Upper lobe of left lung (tissue), 6 donors: ENCODE measurements around the gene KSR2. TPM values are rescaled to one million over a fixed set of nuclear protein-coding genes. Genes with fewer than 3 reads are reported as not detected.

Source experiments
- ATAC-seq, 2 donors: fragments of 200-7000 bp; cut with Tn5 transposase; one replicate each; pipeline ENCODE4 v1.9.1; 2022; ENCODE audit warnings: mild to moderate bottlenecking in 2 of 2, moderate library complexity in 2 of 2; ENCODE audit not compliant: low FRiP score in 2 of 2
- DNase-seq, 2 donors: peaks; one replicate each; pipeline ENCODE4 v3.0.0-alpha.2; 2019 to 2020
- H3K27ac ChIP-seq, 4 donors: fragments of 200-600 bp; sonication (generic); one replicate each; pipeline ENCODE4 v1.5.1; 2016 to 2019
- H3K27me3 ChIP-seq, 4 donors: fragments of 200-600 bp; sonication (generic); one replicate each; pipeline ENCODE4 v1.5.1; 2017 to 2019
- H3K36me3 ChIP-seq, 4 donors: fragments of 200-600 bp; sonication (generic); one replicate each; pipeline ENCODE4 v1.5.1; 2016 to 2019
- H3K4me1 ChIP-seq, 4 donors: fragments of 200-600 bp; sonication (generic); one replicate each; pipeline ENCODE4 v1.5.1; 2018 to 2019
- H3K4me3 ChIP-seq, 4 donors: fragments of 200-600 bp; sonication (generic); one replicate each; pipeline ENCODE4 v1.5.1; 2017 to 2019; ENCODE audit warnings: mild to moderate bottlenecking in 2 of 4, moderate library complexity in 1 of 4
- H3K9me3 ChIP-seq, 4 donors: fragments of 200-600 bp; sonication (generic); one replicate each; pipeline ENCODE4 v1.5.1; 2018 to 2019
- EP300 ChIP-seq, 4 donors: sonication (generic); formaldehyde crosslinking; IDR thresholded peaks; one replicate each; pipeline ENCODE4 v1.5.1; 2017; ENCODE audit warnings: antibody characterized with exemption in 4 of 4, control low read depth in 2 of 4
- POLR2A ChIP-seq, 4 donors: fragments of 450-650 bp; IDR thresholded peaks; one replicate each; pipeline ENCODE4 v1.5.1; 2016 to 2017; ENCODE audit warnings: antibody characterized with exemption in 4 of 4, mild to moderate bottlenecking in 2 of 4
- POLR2AphosphoS5 ChIP-seq, 2 donors: sonication (generic); formaldehyde crosslinking; IDR thresholded peaks; one replicate each; pipeline ENCODE4 v1.5.1; 2017; ENCODE audit warnings: antibody characterized with exemption in 2 of 2
- WGBS, 2 donors: methylation state at CpG; one replicate each; pipeline ENCODE4 v1.1.5; 2017 to 2018; 5-methylcytosine and 5-hydroxymethylcytosine counted together
- total RNA-seq, 6 donors: library from RNA; depleted of rRNA in 4 of 6; stranded (reverse); fragments of >200 nt in 4 of 6; gene quantifications; one replicate each; pipeline versions ENCODE4 v1.1.0 to v1.2.1, GENCODE V29; 2016 to 2021
- TF ChIP-seq, protein P1 (sequence below), 6 experiments: fragments of 450-650 bp in 4 of 6; fragments of 200-600 bp in 2 of 6; sonication (generic) in 2 of 6; IDR thresholded peaks; one replicate each; pipeline ENCODE4 v1.5.1; 2016 to 2019; ENCODE audit warnings: antibody characterized with exemption in 6 of 6
- donor health status: DM: no; HTN: no; CAD: no; lungs with moderate emphysema.
- donor health status: DM: no; HTN: yes; CAD: no; lungs with severe emphysema.

KSR2 gene
- total RNA-seq, 6 donors from 2014 or later = 0.30 to 3.2 (median 0.85) TPM

DNA sequence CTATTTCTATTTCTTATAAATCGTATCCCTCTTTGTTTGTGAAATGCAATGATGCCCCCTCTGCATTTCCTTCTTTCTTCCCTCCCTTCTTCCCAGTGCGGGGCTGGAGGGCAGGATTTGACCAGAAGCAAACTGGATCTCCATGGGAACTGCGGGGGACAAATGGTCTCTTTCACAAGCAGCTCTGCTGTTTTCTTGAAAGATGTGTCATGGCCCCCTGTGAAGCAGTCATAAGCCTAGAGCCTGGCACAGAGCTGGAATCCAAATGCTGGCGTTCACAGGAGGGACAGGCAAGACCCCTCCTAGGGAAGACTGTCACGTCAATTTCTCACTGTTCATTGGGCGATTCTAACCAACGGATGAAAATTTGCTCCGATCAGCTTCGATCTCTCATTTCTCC lies 403.9 kb downstream of the KSR2 start:
- TF ChIP-seq, protein P1, sequence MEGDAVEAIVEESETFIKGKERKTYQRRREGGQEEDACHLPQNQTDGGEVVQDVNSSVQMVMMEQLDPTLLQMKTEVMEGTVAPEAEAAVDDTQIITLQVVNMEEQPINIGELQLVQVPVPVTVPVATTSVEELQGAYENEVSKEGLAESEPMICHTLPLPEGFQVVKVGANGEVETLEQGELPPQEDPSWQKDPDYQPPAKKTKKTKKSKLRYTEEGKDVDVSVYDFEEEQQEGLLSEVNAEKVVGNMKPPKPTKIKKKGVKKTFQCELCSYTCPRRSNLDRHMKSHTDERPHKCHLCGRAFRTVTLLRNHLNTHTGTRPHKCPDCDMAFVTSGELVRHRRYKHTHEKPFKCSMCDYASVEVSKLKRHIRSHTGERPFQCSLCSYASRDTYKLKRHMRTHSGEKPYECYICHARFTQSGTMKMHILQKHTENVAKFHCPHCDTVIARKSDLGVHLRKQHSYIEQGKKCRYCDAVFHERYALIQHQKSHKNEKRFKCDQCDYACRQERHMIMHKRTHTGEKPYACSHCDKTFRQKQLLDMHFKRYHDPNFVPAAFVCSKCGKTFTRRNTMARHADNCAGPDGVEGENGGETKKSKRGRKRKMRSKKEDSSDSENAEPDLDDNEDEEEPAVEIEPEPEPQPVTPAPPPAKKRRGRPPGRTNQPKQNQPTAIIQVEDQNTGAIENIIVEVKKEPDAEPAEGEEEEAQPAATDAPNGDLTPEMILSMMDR (IDR thresholded peaks at IDR 0.05) = no peak
- TF ChIP-seq POLR2A (IDR thresholded peaks at IDR 0.05) (no peak), POLR2AphosphoS5 (IDR thresholded peaks at IDR 0.05) (no peak), EP300 (IDR thresholded peaks at IDR 0.05) (no peak)

DNA sequence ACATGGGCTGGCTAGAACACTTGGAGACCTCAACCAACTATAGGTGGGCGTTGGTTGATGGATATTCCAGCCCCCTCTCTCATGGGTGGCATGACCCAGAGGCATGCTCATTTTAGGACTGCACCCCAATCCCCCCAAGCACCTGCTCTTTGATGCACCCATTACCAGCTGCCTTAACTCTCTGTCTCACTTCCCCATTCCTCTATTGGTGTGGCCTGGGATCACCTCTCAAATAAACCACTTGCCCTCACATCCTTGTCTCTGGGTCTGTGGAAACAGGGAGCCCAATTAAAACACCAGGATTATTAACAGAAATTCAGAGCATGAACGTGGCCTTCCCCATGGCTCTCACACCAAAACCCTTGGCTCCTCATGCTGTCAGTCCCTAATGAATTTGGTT lies 405.1 kb downstream of the KSR2 start:
- H3K4me3 ChIP-seq = no peak overlapping the region
- 50 to 69% methylated on average over 2 of the region's 2 CpGs for WGBS, 2 donors

More for the DNA sequence above, 403.9 kb downstream of the KSR2 start:
- no peak for ATAC-seq
- no peaks in the 10 kb centered on the region for H3K36me3 ChIP-seq
- WGBS, 2 donors = 51% methylated on average over 9 of the region's 9 CpGs
- no peak overlapping the region for H3K27ac ChIP-seq
- DNase-seq = no peak
- H3K9me3 ChIP-seq = no peaks in the 10 kb centered on the region
- H3K4me3 ChIP-seq = no peak overlapping the region
- no peaks in the 10 kb centered on the region for H3K4me1 ChIP-seq
- no peaks in the 10 kb centered on the region for H3K27me3 ChIP-seq

DNA sequence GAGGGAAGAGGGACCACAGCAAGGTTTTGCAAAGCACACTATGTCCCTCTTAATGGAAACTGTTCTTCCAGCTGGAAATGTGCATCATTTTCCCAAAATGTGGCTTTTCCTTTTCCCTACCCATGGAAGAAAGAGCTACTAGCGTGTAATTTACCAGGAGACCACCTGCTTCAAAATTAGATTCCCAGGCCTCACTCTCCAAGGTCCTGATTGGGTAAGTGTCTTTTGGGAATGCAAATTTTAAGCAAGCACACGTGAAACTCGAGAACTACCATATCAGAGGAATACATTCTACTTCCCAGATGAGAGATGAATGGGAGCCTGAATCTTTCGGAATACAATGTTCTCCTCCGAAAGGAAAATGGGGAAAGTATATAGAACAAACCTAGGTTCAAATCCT lies 405.8 kb downstream of the KSR2 start:
- no peaks in the 10 kb centered on the region for H3K9me3 ChIP-seq
- TF ChIP-seq POLR2A (IDR thresholded peaks at IDR 0.05) (no peak), EP300 (IDR thresholded peaks at IDR 0.05) (no peak), POLR2AphosphoS5 (IDR thresholded peaks at IDR 0.05) (no peak)
- TF ChIP-seq, protein P1 (IDR thresholded peaks at IDR 0.05) = no peak
- WGBS, 2 donors = 63 to 64% methylated on average over 5 of the region's 5 CpGs

More for the DNA sequence above, 405.1 kb downstream of the KSR2 start:
- ATAC-seq (no peak), DNase-seq (no peak)
- no peaks in the 10 kb centered on the region for H3K27me3 ChIP-seq
- H3K27ac ChIP-seq = no peak overlapping the region
- no peaks in the 10 kb centered on the region for H3K4me1 ChIP-seq
- no peaks in the 10 kb centered on the region for H3K36me3 ChIP-seq
- H3K9me3 ChIP-seq = no peaks in the 10 kb centered on the region
- TF ChIP-seq, protein P1 (IDR thresholded peaks at IDR 0.05) = no peak
- TF ChIP-seq POLR2A (IDR thresholded peaks at IDR 0.05) (no peak), POLR2AphosphoS5 (IDR thresholded peaks at IDR 0.05) (no peak), EP300 (IDR thresholded peaks at IDR 0.05) (no peak)

DNA sequence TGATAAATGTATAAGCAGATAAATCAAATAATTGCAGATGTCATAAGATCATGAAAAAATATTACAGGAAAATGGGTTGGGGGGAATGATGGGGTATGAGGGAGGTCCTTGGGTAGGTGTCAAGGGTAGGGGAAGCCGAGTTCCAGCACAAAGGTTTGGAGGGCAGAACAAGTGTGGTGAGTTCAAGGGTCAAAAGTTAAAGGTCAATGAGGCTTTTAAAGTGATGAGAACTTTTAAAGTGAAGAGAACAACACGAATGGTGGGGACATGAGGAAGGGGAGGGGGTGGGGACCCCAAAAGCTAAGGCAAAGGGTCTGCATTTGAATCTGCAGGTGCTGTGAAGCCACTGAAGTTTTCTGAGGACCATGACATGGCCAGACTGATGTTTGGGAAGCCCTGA lies 406.8 kb downstream of the KSR2 start:
- no peak for ATAC-seq
- Histone ChIP-seq H3K27ac (no peak overlapping the region), H3K27me3 (no peaks in the 10 kb centered on the region), H3K36me3 (no peaks in the 10 kb centered on the region), H3K4me1 (no peaks in the 10 kb centered on the region), H3K4me3 (no peak overlapping the region), H3K9me3 (no peaks in the 10 kb centered on the region)
- TF ChIP-seq POLR2A (IDR thresholded peaks at IDR 0.05) = no peak
- no peak for TF ChIP-seq POLR2AphosphoS5 (IDR thresholded peaks at IDR 0.05)
- TF ChIP-seq, protein P1 (IDR thresholded peaks at IDR 0.05) = no peak
- no peak for TF ChIP-seq EP300 (IDR thresholded peaks at IDR 0.05)
- no peak for DNase-seq
- 48 to 57% methylated on average over 2 of the region's 2 CpGs for WGBS, 2 donors

More for the DNA sequence above, 405.8 kb downstream of the KSR2 start:
- ATAC-seq (no peak), DNase-seq (no peak)
- Histone ChIP-seq H3K27ac (no peak overlapping the region), H3K36me3 (no peaks in the 10 kb centered on the region), H3K4me1 (no peaks in the 10 kb centered on the region), H3K4me3 (no peak overlapping the region), H3K27me3 (no peaks in the 10 kb centered on the region)

DNA sequence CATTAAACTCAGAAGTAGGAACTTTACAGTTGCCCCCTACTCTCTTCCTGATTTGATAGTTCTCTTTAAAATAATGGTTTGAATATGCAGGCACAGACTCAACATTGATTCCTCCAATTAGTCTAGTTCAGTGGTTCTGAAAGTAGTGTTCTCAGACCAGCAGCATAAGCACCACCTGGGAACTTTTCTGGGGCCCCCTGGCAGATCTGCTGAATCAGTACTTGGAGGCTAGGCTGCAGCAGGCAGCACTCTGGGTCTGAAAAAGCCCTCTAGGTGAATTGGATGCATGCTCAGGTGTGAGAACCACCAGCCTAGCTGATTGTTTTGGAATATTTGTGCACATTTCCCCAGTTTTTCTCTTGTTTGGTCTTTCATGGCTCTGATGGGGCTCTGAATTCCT lies 408.8 kb downstream of the KSR2 start:
- no peak for TF ChIP-seq POLR2AphosphoS5 (IDR thresholded peaks at IDR 0.05)
- TF ChIP-seq POLR2A (IDR thresholded peaks at IDR 0.05) = no peak
- TF ChIP-seq, protein P1 (IDR thresholded peaks at IDR 0.05) = no peak
- no peak for TF ChIP-seq EP300 (IDR thresholded peaks at IDR 0.05)
- Histone ChIP-seq H3K4me3 (no peak overlapping the region), H3K4me1 (no peaks in the 10 kb centered on the region), H3K27me3 (no peaks in the 10 kb centered on the region), H3K9me3 (no peaks in the 10 kb centered on the region), H3K36me3 (no peaks in the 10 kb centered on the region), H3K27ac (no peak overlapping the region)
- no peak for ATAC-seq
- DNase-seq = no peak
